HG03457 (cell line): ENCODE results near the gene MEGF10.
A peak's percentile ranks its signal among the peaks of the same experiment; 100 is the strongest.

ENCODE experiments used
- ATAC-seq: cut with Tn5 transposase; IDR thresholded peaks from one replicate; pipeline ENCODE4 v1.9.1; 2021; ENCODE audit warnings: moderate number of reproducible peaks; ENCODE audit not compliant: unreplicated experiment

Gene MEGF10

GRCh38 chr5:127431977-127432585 is 141.5 kb downstream of the MEGF10 start:
- no peak for ATAC-seq

GRCh38 chr5:127433526-127433925 is 142.9 kb downstream of the MEGF10 start:
- no peak for ATAC-seq

DNA sequence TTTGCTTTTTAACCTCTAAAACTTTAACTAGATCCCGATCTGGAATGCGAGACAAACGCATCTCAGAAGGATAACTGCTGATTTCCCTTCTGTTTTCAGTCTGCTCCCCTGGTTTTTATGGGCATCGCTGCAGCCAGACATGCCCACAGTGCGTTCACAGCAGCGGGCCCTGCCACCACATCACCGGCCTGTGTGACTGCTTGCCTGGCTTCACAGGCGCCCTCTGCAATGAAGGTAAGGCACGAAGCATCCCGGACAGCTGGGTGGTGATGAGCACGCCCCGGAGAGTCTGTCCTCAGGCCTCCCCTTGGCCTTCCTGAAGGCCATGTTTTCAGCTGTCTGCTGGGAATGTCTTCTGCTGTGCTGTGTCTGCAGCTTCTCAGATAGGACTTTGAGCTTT is 144.0 kb downstream of the MEGF10 start:
- no peak for ATAC-seq

GRCh38 chr5:127435821-127436220 is 145.2 kb downstream of the MEGF10 start:
- ATAC-seq = no peak

GRCh38 chr5:127439644-127440043 is 149.0 kb downstream of the MEGF10 start:
- no peak for ATAC-seq

GRCh38 chr5:127440831-127441230 is 150.2 kb downstream of the MEGF10 start:
- no peak for ATAC-seq

- ATAC-seq = no peak
These were observed 151.3 kb downstream of the MEGF10 start for GRCh38 chr5:127441799-127442484.

DNA sequence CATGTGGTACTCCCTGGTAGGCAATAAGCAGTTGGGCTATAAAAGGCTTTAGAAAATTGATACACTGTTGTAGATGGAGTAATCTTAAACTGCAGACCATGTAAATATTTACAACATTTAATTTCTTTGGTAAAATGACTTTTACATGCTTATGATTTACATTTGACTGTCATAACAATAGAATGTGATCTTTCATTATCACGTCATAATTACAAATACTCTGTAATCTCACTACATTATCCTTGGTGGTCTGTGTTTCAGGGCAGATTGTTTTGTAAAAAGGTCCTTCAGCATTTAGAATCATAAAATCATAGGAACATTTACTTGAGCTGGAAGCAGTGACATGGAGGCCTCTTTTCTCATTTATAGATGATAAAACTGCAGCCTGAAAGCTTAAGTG is 153.6 kb downstream of the MEGF10 start:
- no peak for ATAC-seq

DNA sequence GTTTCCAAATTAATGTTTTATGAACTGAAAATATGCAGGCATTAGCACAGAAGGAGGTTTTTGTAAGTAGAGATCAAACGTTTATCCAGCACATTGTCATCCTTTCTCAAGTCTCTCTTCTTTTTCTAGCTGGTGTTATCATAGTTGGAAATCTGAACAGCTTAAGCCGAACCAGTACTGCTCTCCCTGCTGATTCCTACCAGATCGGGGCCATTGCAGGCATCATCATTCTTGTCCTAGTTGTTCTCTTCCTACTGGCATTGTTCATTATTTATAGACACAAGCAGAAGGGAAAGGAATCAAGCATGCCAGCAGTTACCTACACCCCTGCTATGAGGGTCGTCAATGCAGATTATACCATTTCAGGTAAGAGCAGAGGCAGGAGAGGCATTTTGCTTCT is 154.7 kb downstream of the MEGF10 start:
- no peak for ATAC-seq

GRCh38 chr5:127446626-127447025 is 156.0 kb downstream of the MEGF10 start:
- no peak for ATAC-seq

DNA sequence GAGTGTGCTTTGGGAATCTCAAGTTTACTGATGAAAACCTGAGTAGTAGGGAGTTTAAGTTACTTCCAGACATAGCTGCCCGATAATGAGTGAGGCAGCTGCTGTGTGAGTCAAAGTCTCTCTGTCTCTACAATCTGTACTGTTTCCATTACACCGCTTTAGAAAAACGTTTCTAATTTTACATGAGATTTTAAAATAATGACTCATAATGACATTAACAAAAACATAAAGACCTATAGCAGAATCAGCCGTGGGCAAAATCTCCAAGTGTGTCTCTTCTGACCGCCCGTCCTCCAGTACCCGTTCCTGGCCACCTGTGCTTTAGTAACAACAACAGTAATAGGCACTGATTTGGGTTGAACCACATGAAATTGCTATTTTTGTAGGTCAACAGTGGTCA is 157.2 kb downstream of the MEGF10 start:
- ATAC-seq = no peak

DNA sequence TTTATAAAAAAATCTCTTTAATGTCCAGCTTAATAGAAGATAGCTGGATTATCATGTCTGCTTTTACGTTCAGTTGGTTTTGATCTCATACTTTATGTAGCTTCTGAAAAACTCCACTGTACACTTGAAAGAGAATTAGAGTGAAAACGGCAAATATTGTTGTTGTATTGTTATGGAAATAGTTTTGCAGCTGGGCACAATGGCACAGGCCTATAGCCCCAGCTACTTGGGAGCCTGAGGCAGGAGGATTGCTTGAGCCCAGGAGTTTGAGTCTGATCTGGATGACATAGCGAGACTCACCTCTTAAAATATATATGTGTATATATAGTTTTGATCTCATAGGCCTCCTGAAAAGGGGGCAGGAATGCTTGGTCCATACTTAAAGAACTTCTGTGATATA is 159.4 kb downstream of the MEGF10 start:
- no peak for ATAC-seq

GRCh38 chr5:127451096-127451495 is 160.5 kb downstream of the MEGF10 start:
- no peak for ATAC-seq

DNA sequence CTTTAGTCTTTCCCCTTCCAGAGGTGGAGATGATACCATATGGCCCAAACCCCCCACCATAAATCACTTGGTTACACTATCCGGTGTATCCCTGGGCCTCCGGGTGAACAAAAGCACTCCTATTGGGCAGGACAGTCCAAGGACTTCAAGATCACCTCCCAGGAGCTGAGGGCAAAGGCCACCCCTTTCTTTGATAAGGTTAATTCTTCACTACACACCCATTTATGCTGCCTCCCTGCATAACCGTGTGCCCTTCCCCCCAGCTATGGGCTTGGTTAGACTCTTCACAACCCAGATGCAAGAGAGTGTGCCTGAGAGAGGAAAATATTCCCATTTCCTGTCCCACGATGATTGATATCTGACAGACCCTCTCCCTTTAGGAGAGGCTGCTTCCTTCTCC is 162.0 kb downstream of the MEGF10 start:
- ATAC-seq = no peak

GRCh38 chr5:127471211-127471610 is 180.6 kb downstream of the MEGF10 start:
- ATAC-seq = no peak

- ATAC-seq = no peak
These were observed 182.1 kb downstream of the MEGF10 start for GRCh38 chr5:127472700-127473099.

- no peak for ATAC-seq
These were observed 195.9 kb downstream of the MEGF10 start for GRCh38 chr5:127486471-127486870.

DNA sequence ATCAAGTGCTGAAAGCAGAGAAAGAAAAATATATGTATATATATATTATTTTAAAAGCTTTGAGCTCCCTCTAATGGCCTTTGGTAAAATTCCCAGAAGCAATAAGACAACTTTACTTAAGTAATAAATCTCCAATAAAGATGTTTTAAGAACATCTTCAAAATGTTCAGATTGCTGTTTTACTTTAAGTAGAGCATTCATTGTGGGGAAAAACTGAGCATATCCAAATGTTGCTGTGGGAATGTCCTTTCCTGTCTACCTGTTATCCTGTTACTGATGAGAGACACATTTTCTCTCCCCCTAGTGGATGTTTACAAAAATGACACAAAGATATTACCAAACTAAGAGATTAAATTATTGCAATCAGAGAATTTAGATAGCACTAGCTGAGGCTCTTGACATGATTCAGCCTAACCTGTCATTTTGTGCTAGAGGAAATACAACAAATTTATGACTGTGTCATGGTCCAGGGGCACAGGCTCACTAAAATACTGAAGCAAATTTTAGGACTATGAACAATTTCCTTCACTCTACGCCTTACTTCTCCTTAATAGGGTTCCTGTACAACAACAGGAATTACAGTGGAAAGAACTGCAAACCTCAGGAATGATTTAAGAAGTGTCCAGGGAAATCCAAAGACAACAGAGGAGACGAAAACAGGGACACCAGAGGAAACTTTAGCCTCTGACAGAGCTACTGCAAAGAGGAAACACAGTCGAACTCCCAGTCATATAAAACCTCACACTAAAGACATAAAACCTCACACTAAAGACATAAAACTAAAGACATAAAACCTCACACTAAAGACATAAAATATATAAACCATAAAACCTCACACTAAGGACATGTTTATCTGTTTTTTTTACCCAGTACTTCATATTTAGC is 202.5 kb downstream of the MEGF10 start:
- peak; percentile 52 for ATAC-seq

GRCh38 chr5:127498548-127498947 is 208.0 kb downstream of the MEGF10 start:
- ATAC-seq = no peak

DNA sequence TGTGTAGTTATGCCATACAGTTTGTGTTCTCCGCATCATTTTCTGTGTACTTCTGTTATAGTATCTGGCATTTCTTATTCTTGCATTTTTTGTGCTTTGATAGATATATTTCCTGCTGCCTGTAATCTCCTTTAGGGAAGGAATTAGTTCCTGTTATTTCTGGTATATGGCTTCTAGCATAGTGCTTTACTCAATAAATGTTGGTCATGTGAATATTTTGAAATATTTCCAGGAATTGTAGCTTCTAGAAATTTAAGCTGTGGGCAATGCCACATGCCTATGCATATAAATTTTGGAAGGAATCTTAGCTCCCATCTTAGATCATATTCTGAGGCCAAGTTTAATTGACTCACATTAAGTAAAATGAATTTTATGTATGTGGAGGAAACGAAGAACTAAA is 215.3 kb downstream of the MEGF10 start:
- ATAC-seq = no peak

DNA sequence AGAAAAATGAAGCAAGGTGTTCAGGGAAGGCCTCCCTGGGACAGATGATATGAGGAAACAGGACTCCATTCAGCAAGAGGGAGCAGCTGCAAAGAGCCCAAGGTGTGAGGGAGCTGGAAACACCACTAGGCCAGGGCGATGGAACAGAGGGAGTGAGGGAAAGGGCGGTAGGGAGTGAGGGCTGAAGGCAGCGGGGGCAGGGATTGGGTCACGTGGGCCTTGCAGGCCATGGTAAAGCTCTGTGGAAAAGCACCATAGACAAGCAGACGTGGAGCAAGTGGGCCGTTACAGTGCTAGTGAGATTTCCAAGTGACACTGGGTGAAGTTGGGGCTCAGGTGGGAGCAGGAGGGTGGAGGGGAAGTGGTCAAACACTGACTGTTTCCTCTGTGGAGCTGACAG is 216.0 kb downstream of the MEGF10 start:
- ATAC-seq = no peak
